ENCODE results near the gene IL1RAPL2.

DNA sequence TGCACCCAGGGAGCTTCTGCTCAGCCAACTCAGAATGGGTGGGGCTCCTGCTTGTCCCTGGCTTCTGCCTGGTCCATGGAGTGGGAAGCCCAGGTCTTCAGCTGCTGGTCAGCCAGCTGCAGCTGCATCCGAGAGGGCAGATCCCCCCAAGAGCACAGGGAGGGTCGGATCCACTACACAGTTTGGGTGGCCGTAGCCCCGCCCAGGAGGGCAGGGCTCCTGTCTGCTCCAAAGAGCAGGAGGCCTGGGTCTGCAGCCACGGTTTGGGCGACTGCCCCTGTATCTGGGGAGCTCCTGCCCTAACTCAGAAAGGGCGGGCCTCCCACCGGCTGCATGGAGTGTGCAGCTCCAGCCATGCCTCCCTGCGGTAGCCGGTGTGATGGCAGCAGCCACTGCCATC, 485.4 kb downstream of the IL1RAPL2 start:
- TF ChIP-seq CTCF (IDR thresholded peaks at IDR 0.05; ENCODE audit: low read depth, low read length, poor library complexity, severe bottlenecking) (no peak), EZH2phosphoT487 (IDR thresholded peaks at IDR 0.05; ENCODE audit: borderline replicate concordance, low read length) (no peak)

Data from DOHH2 (cell line).